Activated CD4-positive, CD25-positive, alpha-beta regulatory T cell (primary cell): Measurements from ENCODE around the gene MYOM3.

Experiments
- DNase-seq, 4 experiments: peaks; one replicate each; lab custom pipeline; 2025; lab: John Stamatoyannopoulos, UW

MYOM3 gene

GRCh38 chr1:24096009-24096738 is 15.8 kb downstream of the MYOM3 start:
- no peak for DNase-seq

GRCh38 chr1:24095140-24095859 is 16.6 kb downstream of the MYOM3 start:
- DNase-seq, result no peak

- no peak for DNase-seq
These were observed 17.4 kb downstream of the MYOM3 start for GRCh38 chr1:24094554-24094953.

GRCh38 chr1:24093732-24094131 is 18.2 kb downstream of the MYOM3 start:
- DNase-seq, result no peak

- DNase-seq, result no peak
These were observed 19.0 kb downstream of the MYOM3 start for GRCh38 chr1:24092979-24093378.

GRCh38 chr1:24091971-24092482 is 19.9 kb downstream of the MYOM3 start:
- DNase-seq, result no peak

GRCh38 chr1:24090736-24091135 is 21.2 kb downstream of the MYOM3 start:
- DNase-seq, result no peak

GRCh38 chr1:24089743-24090555 is 22.0 kb downstream of the MYOM3 start:
- DNase-seq, result no peak

- no peak for DNase-seq
These were observed 22.8 kb downstream of the MYOM3 start for GRCh38 chr1:24089027-24089742.

GRCh38 chr1:24086466-24086865 is 25.5 kb downstream of the MYOM3 start:
- no peak for DNase-seq

GRCh38 chr1:24085546-24085945 is 26.4 kb downstream of the MYOM3 start:
- no peak for DNase-seq

- DNase-seq, result no peak
These were observed 26.9 kb downstream of the MYOM3 start for GRCh38 chr1:24085007-24085406.

GRCh38 chr1:24084050-24084449 is 27.9 kb downstream of the MYOM3 start:
- no peak for DNase-seq

- no peak for DNase-seq
These were observed 29.6 kb downstream of the MYOM3 start for GRCh38 chr1:24082372-24082771.

GRCh38 chr1:24081190-24081589 is 30.7 kb downstream of the MYOM3 start:
- no peak for DNase-seq

GRCh38 chr1:24080131-24080530 is 31.8 kb downstream of the MYOM3 start:
- DNase-seq, result no peak

GRCh38 chr1:24077278-24077978 is 34.5 kb downstream of the MYOM3 start:
- no peak for DNase-seq

- no peak for DNase-seq
These were observed 36.0 kb downstream of the MYOM3 start for GRCh38 chr1:24075946-24076345.

GRCh38 chr1:24075590-24075854 is 36.4 kb downstream of the MYOM3 start:
- no peak for DNase-seq

GRCh38 chr1:24074817-24075589 is 36.9 kb downstream of the MYOM3 start:
- DNase-seq, result no peak

GRCh38 chr1:24074196-24074595 is 37.7 kb downstream of the MYOM3 start:
- DNase-seq, result no peak
